GM23248 (cell line): Measurements from ENCODE around the gene COPS9. TPM values are rescaled to one million over a fixed set of nuclear protein-coding genes. Genes with fewer than 3 reads are reported as not detected.

Experiments
- DNase-seq: peaks from one replicate; pipeline ENCODE4 v3.0.0-alpha.2; 2015
- H2AFZ ChIP-seq: fragments of 200-600 bp; sonication (generic); 2 replicates; pipeline ENCODE4 v1.6.1; 2016; ENCODE audit warnings: antibody characterized with exemption
- H3F3A ChIP-seq: fragments of 200-600 bp; sonication (generic); 2 replicates; pipeline ENCODE4 v1.6.1; 2016; ENCODE audit warnings: mild to moderate bottlenecking, antibody characterized with exemption, mixed run types; ENCODE audit not compliant: insufficient read depth
- H3K27ac ChIP-seq: fragments of 200-600 bp; sonication (generic); 2 replicates; pipeline ENCODE4 v1.5.1; 2016; ENCODE audit warnings: mild to moderate bottlenecking
- H3K27me3 ChIP-seq: fragments of 200-600 bp; sonication (generic); replicated peaks from 2 replicates; pipeline ENCODE4 v1.6.1; 2016; ENCODE audit warnings: mild to moderate bottlenecking; ENCODE audit not compliant: insufficient read depth
- H3K36me3 ChIP-seq: fragments of 200-600 bp; sonication (generic); 2 replicates; pipeline ENCODE4 v1.6.1; 2016; ENCODE audit warnings: low read depth, mild to moderate bottlenecking
- H3K4me1 ChIP-seq: fragments of 200-600 bp; sonication (generic); 2 replicates; pipeline ENCODE4 v1.6.1; 2016; ENCODE audit warnings: mild to moderate bottlenecking; ENCODE audit not compliant: insufficient read depth
- H3K4me2 ChIP-seq: fragments of 200-600 bp; sonication (generic); one replicate; pipeline ENCODE4 v1.6.1; 2016; ENCODE audit warnings: mild to moderate bottlenecking; ENCODE audit not compliant: unreplicated experiment
- H3K4me3 ChIP-seq: fragments of 200-600 bp; sonication (generic); 2 replicates; pipeline ENCODE4 v1.5.1; 2016; ENCODE audit warnings: mild to moderate bottlenecking
- H3K79me2 ChIP-seq: fragments of 200-600 bp; sonication (generic); 2 replicates; pipeline ENCODE4 v1.6.1; 2016; ENCODE audit warnings: mild to moderate bottlenecking; ENCODE audit not compliant: insufficient read depth
- H3K9ac ChIP-seq: fragments of 200-600 bp; sonication (generic); 2 replicates; pipeline ENCODE4 v1.6.1; 2016; ENCODE audit warnings: mild to moderate bottlenecking
- H3K9me2 ChIP-seq: fragments of 200-600 bp; sonication (generic); 2 replicates; pipeline ENCODE4 v1.6.1; 2016; ENCODE audit warnings: mixed run types, mild to moderate bottlenecking, moderate library complexity; ENCODE audit not compliant: insufficient read depth
- H3K9me3 ChIP-seq: fragments of 200-600 bp; sonication (generic); one replicate; pipeline ENCODE4 v1.6.1; 2017; ENCODE audit warnings: low read depth
- H4K20me1 ChIP-seq: fragments of 200-600 bp; sonication (generic); 2 replicates; pipeline ENCODE4 v1.6.0; 2016; ENCODE audit not compliant: insufficient read depth
- EZH2 ChIP-seq: fragments of 200-600 bp; sonication (generic); IDR thresholded peaks from 2 replicates; pipeline ENCODE4 v1.6.1; 2018; ENCODE audit warnings: antibody characterized with exemption, mild to moderate bottlenecking; ENCODE audit not compliant: insufficient read depth, poor library complexity, severe bottlenecking
- EZH2phosphoT487 ChIP-seq: fragments of 200-600 bp; sonication (generic); IDR thresholded peaks from 2 replicates; pipeline ENCODE4 v1.6.1; 2018; ENCODE audit warnings: antibody characterized with exemption, moderate library complexity, mild to moderate bottlenecking, low read depth; ENCODE audit not compliant: insufficient read depth
- WGBS, 2 experiments: methylation state at CpG; one replicate each; pipeline ENCODE4 v1.1.6; 2015 to 2017; ENCODE audit warnings: low lambda C conversion rate in 2 of 2, low coverage in 1 of 2; ENCODE audit errors: missing lambda C conversion rate in 2 of 2; 5-methylcytosine and 5-hydroxymethylcytosine counted together
- in situ Hi-C: fragments of 300-500 bp; cut with MboI; formaldehyde crosslinking; loops from 2 replicates; pipeline ENCODE4 v1.15.0; 2020
- polyA plus RNA-seq: library from polyadenylated mRNA; unstranded; fragments of >200 nt; fragmentation: Nextera tagmentation; extraction: Ambion mirVana; gene quantifications from 2 replicates; pipeline ENCODE4 v1.2.1, GENCODE V29; 2016
- total RNA-seq: library from RNA; depleted of rRNA; stranded (reverse); fragments of >200 nt; shearing (Covaris generic); gene quantifications from 2 replicates; pipeline ENCODE4 v1.2.3, GENCODE V29; 2014

COPS9 gene
- total and polyA plus RNA-seq, 2 experiments from 2014 or later = 114 to 350 TPM

DNA sequence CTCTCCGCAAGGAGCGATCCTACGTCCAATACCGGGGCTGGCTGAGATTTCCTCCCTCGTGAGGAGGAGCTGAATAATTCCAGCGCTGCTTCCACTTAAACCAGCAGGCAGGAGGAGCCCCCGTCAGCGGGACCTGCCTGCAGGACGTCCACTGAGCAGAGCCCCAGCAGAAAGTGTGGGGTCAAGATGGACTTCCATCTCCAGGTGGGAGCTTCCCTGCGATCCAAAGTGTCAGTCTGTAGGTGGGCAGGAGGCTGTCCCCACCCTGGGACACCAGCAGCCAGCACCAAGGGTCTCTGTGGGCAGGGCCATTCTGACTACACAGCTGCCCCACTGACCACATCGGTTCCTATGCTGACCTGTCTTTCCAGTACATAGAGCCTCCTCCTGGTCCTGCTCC lies 4.8 kb upstream of the COPS9 start:
- Histone ChIP-seq H3K36me3 (no peaks in the 10 kb centered on the region), H3K4me1 (0 out of 2 replicates have a peak, but pooled peaks cover 4% of the 10 kb centered on the region), H3F3A (no peaks in the 10 kb centered on the region), H2AFZ (no peak overlapping the region), H3K27ac (no peak overlapping the region), H3K79me2 (peaks cover 1% of the 10 kb centered on the region), H3K9me3 (no peaks in the 10 kb centered on the region), H3K9me2 (no peaks in the 10 kb centered on the region), H4K20me1 (no peaks in the 10 kb centered on the region), H3K4me3 (no peak overlapping the region), H3K9ac (no peak overlapping the region), H3K4me2 (no peak overlapping the region), H3K27me3 (no peaks in the 10 kb centered on the region)
- no peak for DNase-seq
- TF ChIP-seq EZH2phosphoT487 = no peak
- TF ChIP-seq EZH2 = no peak
- WGBS, 2 experiments = 48 to 50% methylated on average over 11 of the region's 11 CpGs
- in situ Hi-C loops = no loop called here

DNA sequence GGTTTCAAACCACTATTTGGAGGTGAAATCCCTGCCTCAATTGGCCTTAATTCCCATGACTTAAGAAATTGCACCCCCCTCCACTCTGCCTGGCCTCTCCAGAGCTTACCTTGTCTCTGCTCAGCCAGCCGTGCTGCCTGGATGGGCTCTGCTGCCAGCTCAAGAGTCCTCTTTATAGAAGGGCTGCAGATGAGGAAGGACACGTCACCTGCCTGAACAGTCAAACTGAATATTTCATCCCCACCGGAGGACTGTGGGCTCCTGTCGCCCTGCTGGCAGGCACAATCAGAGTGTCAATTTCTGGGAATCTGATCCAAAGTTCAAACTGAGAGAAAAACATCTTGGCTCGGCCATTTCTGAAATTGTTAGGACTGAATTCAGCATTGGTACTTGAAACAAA lies 4.4 kb upstream of the COPS9 start, which contains the start of gene OTOS:
TSS of gene OTOS (minus strand) at position 148 of the 400 bp plus-strand sequence. CDS start 332 bp downstream, outside the sequence.
- DNase-seq = no peak
- no peak within 1 kb of the TSS for H3K4me2 ChIP-seq
- no peaks in the 10 kb centered on the region for H3F3A ChIP-seq
- no peaks in the 10 kb centered on the region for H3K9me2 ChIP-seq
- H3K4me1 ChIP-seq = 0 out of 2 replicates have a peak, but pooled peaks cover 4% of the 10 kb centered on the region
- 57 to 63% methylated on average over 5 of the region's 5 CpGs for WGBS, 2 experiments
- H3K4me3 ChIP-seq = no peak within 1 kb of the TSS
- TF ChIP-seq EZH2 = no peak
- TF ChIP-seq EZH2phosphoT487 = no peak
- H3K27me3 ChIP-seq = no peaks in the 10 kb centered on the region
- no peaks in the 10 kb centered on the region for H3K9me3 ChIP-seq
- H3K36me3 ChIP-seq = no peaks in the 10 kb centered on the region
- H3K9ac ChIP-seq = no peak within 1 kb of the TSS
- in situ Hi-C loops = no loop called here
- no peaks in the 10 kb centered on the region for H4K20me1 ChIP-seq
- peaks cover 6% of the 10 kb centered on the region for H3K79me2 ChIP-seq
- no peak within 1 kb of the TSS for H3K27ac ChIP-seq
- no peak within 1 kb of the TSS for H2AFZ ChIP-seq

DNA sequence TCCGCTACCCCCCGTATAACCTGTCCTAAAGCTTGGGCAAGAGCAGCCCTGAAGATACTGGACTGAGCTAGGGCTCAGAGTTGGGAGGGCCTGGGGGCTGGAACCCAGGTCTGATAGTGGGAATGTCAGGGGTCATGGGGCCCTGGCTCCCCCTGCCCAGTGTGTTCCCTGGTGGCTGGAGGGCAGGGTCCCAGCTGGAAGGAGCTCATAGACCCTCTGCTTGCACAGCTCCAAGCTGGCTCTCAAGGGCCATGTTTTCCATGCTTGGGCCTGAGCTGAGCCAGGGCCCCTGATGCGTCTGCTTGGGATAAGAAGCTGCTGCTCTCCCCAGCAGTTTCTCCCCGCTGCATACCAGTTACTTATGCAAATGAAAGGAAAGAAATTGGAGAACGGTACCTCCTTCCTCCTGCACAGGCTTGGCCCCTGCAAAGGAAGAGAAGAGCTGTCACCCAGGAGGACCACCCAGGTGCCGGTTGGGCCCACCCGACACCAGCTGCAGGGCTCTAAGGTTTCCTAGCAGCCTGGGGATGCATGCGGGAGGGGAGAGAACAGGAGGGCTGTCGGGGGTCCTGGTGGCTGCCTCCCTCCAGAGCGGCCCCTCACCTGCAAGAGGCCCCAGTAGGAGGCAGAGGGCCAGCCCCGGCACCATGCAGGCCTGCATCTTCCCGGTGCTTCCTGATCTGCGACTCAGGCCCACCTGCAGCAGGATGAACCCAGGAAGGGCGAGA lies 3.7 kb upstream of the COPS9 start:
- in situ Hi-C loops = no loop called here
- no peak overlapping the region for H3K4me2 ChIP-seq
- peaks cover 10% of the 10 kb centered on the region; the same call in 1 of the 2 replicates for H3K4me1 ChIP-seq
- no peak overlapping the region for H3K27ac ChIP-seq
- TF ChIP-seq EZH2phosphoT487 (no peak), EZH2 (no peak)
- no peaks in the 10 kb centered on the region for H3K27me3 ChIP-seq
- H3K9ac ChIP-seq = no peak overlapping the region
- H3K4me3 ChIP-seq = no peak overlapping the region
- H2AFZ ChIP-seq = no peak overlapping the region
- H3K9me3 ChIP-seq = no peaks in the 10 kb centered on the region
- peaks cover 12% of the 10 kb centered on the region for H3K79me2 ChIP-seq
- no peaks in the 10 kb centered on the region for H3F3A ChIP-seq
- H3K9me2 ChIP-seq = no peaks in the 10 kb centered on the region
- no peaks in the 10 kb centered on the region for H4K20me1 ChIP-seq
- H3K36me3 ChIP-seq = no peaks in the 10 kb centered on the region
- no peak for DNase-seq
- 70% methylated on average over 10 to 14 of the region's 14 CpGs for whole genome bisulfite sequencing, 2 experiments

DNA sequence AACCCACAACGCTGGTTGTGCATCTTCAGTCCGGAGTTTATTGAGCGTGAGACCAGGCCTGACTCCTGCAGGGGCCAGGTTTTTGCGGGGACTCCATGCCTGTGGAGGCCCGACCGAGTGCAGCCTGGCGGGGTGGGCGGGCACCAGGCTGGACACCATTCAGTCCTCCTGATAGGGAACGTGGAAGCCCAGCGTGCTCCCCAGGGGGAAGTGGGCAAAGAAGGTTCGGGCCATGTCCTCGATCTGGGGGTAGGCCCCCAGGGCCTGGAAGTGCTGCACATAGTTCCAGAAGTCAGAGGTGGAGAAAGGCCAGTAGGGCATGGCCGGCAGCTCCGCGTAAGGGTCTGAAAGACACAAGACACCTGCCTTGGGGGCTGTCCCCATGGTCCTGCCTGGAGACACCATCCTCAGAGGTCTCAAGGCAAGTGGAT lies 2.9 kb upstream of the COPS9 start:
- no peaks in the 10 kb centered on the region for H3K36me3 ChIP-seq
- H3K9me2 ChIP-seq = no peaks in the 10 kb centered on the region
- DNase-seq = no peak
- no peak overlapping the region for H3K9ac ChIP-seq
- in situ Hi-C loops = no loop called here
- H4K20me1 ChIP-seq = no peaks in the 10 kb centered on the region
- H3F3A ChIP-seq = no peaks in the 10 kb centered on the region
- no peak overlapping the region for H3K27ac ChIP-seq
- H3K4me2 ChIP-seq = no peak overlapping the region
- H3K9me3 ChIP-seq = no peaks in the 10 kb centered on the region
- H2AFZ ChIP-seq = no peak overlapping the region
- no peak overlapping the region for H3K4me3 ChIP-seq
- TF ChIP-seq EZH2 (no peak), EZH2phosphoT487 (no peak)
- WGBS, 2 experiments = 92 to 93% methylated on average over 15 of the region's 15 CpGs
- no peaks in the 10 kb centered on the region for H3K27me3 ChIP-seq
- peaks cover 20% of the 10 kb centered on the region for H3K79me2 ChIP-seq
- peaks cover 12% of the 10 kb centered on the region; the same call in 1 of the 2 replicates for H3K4me1 ChIP-seq
